Renal pelvis (tissue), 4 donors: ENCODE data around the gene MGAT3. TPM values are rescaled to one million over a fixed set of nuclear protein-coding genes. Genes with fewer than 3 reads are reported as not detected.
A peak's percentile ranks its signal among the peaks of the same experiment; 100 is the strongest.
"Not testable (repeated sequence)": the region's sequence is repeated elsewhere in the genome, so short reads cannot be mapped to it uniquely, and the experiment has no call there.

Experiments
- DNase-seq: peaks from one replicate; pipeline ENCODE4 v3.0.0-alpha.2; 2013
- polyA plus RNA-seq, 3 donors: library from polyadenylated mRNA; unstranded; fragments of 120-200 nt; gene quantifications; one replicate each; pipeline ENCODE4 v1.2.1, GENCODE V29; 2013; ENCODE audit not compliant: insufficient read length in 3 of 3

Gene MGAT3
- polyA plus RNA-seq, 3 donors, result 31.2 to 32.6 (median 31.3) TPM

DNA sequence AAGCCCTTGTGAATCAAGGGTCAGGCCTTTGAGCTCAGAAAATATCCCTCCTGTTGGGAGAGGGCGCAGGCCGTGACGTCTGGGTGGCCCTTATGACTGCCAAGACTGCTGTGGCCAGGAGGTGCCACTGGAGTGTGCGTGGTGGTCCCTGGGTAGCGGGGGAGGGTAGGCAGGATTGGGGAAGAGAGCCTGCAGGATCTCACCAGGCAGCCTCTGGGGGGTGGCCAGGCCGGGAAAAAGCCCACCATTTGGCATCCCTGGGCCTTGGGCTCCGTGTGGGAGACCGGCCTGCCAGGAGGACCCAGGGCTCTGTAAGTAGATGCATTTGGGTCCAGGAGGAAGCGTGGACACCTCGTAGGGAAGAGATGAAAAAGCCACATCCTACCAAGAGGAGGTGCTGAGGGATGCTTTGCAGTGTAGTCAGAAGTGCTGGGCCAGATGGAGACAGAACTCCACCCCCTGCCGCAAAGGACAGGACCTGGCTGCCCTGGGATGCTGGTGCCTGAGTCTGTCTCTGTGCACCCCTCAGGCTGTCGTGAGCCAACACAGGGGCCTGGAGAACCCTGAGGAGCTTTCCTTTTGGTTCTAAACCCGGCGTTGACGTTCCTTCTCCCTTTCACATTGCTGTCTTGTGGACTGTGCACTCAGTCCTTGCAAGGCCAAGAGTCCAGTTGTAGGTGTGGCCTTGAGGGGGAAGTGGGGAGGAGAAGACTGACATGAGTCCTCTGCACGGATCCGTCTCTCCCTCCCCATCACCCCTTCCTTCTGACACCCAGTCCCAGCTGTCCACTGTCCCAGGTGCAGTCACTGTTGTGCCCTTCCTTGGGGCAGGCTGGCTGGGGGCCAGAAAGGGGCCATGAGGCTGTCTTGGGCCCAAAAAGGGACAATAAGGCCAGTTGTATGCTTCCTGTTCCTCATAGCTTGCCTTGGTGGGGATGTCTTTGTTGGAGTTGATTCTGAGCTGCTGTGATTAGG lies 32.6 kb downstream of the MGAT3 start:
- no peak for DNase-seq

- no peak for DNase-seq
These were observed 33.5 kb downstream of the MGAT3 start for GRCh38 chr22:39490135-39490798.

DNA sequence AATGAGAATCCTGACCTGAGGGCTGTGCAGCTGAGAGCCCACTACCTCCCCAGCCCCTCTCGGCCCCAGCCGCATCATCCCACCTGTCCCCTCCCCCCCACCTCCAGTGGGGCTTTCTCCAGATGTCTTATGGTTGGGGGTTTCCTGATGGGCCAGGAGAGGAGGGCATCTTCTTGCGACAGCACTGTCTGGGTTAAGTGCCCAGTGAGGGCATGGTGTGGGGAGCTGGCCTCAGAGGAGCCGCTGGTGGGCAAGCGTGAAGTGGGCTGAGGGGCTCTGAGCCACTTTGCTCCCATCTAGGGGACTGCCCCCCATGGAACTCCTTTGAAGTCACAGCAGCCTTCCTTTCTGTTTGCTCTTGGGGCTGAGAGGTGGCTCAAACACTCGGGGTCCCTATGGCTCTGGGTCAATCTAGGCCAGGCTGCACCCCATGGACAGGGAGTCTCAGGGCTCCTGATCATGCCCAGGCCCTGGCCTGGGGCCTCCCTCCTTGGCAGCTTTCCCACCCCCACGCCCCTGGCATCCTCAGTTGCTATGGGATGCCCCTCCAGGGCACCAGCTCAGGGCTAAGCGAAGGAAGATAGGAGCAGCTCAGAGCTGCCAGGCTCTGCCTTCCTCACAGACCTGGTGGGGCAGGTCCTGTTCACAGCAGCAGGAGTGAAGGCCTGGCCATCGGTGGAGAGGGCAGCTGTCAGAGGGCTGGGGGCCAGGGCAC lies 34.3 kb downstream of the MGAT3 start:
- DNase-seq, result no peak

DNA sequence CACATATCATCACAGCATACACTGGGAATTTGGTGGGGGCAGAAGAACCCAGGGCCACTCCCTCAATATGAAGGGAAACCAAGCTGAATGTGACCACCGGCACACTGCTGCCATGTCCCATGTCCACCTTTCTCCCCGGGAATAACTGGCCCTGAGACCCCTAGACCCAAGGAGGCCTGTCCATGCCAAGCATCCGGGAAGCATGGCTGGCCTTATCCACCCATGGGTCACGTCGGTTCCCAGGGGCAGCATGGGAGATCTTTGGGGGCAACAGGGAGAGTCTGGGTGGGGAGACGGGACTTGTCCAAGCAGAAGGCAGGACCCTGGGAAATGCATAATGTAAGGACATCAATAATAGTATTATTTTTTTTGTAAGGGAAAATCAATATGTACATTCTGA lies 34.9 kb downstream of the MGAT3 start:
- no peak for DNase-seq

DNA sequence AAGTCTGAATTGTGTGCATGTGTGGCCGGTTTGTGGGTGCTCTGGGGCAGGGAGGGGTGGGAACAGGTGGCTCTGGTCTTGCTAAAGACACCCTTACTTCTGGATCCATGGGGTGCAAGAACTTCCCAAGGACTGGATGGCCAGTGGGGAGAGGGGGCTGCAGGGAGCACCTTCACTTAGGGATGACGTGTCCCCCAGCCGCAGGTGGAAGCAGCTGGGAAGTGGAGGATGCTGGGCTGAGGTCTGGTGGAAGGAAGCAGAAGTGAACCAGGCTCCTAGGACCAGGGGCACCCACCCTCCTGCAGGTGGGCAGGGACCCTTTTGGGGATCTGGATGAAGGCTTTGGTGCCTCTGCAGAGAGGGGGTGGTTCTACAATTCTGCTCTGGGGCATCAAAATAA lies 35.4 kb downstream of the MGAT3 start:
- no peak for DNase-seq

- DNase-seq, result no peak
These were observed 36.9 kb downstream of the MGAT3 start for GRCh38 chr22:39493759-39494158.

DNA sequence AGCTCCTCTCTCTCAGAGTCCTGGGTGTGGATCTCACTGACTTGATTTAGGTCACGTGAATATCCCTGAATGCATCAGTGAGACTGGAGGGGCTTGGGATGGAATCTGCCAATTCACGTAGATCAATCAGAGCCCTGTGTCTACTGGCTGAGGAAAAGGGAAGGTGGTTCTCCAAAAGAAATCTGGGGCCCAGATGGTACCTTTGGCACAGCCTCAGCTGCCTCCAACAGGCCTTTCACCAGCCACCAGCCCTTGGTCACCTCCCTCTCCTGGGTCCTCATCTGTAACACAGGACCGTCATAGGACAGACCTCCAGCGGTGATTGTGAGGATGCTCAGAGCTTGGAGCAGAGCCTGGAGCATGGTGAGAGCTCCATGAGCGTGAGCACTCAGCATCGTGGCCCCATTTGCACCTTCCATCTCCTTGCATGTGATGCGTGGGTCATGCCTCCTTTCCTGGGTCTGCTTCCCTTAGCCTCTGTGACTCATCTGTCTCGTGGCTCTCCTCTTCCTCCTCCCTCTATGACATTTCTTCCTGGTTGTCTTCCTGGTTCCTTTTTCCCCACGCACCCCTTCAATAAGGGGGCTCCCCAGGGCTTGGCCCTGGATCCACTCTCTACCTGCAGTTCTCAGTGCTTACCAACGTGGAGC lies 37.8 kb downstream of the MGAT3 start:
- no peak for DNase-seq

GRCh38 chr22:39496131-39496838 lies 39.5 kb downstream of the MGAT3 start:
- peak; percentile 74 for DNase-seq

DNA sequence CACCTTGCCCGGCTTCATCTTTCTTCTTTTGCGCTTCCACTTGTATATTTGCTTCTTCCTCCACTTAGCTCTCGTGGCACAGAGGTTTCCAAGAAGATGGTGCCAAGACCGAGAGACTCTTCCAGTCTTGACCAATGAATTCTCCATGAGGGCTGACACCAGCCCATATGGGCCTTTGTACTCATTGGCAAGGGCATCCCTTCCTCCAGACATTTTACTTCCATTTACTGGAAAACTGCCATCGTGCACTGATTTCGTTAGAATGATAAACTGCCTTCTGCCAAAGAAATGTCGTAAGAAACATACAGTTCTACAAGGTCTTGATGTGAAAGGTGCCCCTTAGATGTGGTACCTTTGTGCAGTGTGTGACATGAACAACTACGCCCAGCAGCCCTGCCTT lies 40.6 kb downstream of the MGAT3 start:
- DNase-seq, result no peak

DNA sequence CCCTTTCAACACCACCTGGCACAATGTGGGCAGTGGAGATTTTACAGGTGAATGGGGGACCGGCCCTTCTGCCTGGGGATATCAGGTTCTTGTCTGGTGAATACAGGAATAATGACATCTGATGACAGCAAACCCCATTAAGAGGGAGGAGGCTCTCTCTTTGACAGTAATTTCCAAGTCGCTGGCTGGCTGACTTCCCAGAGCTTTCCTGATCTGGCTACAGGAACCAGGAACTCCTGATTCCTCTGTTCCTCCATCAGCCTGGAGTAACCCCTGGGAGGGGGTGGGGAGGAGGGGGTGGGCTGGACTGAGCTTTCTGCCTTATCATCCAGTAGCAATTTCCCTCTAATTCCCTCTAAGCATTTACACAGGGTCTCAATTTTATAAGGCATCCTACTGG lies 41.6 kb downstream of the MGAT3 start:
- no peak for DNase-seq

- DNase-seq, result no peak
These were observed 42.0 kb downstream of the MGAT3 start for GRCh38 chr22:39498802-39499201.

- DNase-seq, result no peak
These were observed 43.3 kb downstream of the MGAT3 start for GRCh38 chr22:39500101-39500500.

DNA sequence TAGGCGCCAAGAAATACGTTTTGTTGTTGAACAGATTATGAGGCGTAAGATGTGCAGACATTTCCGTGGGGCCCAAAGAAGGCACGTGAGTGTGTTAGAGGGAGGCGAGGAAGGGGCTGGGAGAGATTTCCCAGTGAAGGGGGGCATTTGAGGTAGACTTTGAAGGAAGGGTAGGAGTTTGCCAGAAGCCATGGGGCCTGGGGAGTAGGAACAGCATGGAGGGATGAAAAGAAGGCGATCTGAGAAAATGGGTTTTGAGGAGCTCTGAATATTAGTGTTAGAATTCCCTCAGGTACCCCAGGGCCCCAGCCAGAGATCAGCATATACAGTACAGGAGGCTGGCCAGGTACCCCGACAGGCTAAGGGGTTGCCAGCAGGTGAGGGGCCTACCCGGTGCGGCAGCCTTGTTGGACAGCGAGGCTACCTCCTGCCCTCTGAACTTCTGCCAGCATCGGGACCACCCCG lies 44.9 kb downstream of the MGAT3 start:
- DNase-seq, result no peak

DNA sequence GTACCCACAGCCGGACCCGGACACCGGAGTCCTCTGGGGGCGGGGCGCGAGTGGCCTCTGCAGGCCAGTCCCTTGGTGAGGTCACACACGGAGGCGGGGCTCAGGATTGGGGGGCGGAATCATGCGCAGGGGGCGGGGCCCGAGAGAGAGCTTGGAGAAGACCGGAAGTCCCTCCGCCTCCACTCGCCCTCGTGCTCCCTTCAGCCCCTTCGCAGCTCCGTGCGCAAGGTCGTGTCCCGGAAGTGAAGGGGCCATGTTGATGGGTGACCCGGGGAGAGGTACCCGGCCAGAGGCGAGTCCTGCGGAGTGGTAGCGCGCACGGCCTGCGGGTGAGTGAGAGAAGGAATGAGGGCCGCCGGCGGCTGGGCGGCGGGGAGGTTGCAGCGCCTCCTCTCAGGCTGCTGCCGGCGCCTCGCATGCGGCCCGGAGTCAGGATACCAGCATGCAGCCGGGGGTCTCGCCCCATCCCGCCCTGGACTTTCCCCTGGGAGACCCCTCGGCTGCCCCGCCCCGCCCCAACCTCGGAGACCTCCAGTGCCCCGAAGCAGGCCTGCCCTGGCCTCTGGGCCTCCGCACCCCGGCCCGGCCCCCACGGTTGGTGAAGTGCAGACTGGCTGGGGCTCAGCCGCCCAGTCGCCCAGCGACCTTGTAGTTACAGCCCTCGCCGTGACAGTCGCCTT lies 45.4 kb downstream of the MGAT3 start, which contains the start of gene MIEF1:
TSS of gene MIEF1 (plus strand) at position 182 of the 680 bp plus-strand sequence. CDS start 9,005 bp downstream, outside the sequence.
- peak; percentile 97 for DNase-seq

DNA sequence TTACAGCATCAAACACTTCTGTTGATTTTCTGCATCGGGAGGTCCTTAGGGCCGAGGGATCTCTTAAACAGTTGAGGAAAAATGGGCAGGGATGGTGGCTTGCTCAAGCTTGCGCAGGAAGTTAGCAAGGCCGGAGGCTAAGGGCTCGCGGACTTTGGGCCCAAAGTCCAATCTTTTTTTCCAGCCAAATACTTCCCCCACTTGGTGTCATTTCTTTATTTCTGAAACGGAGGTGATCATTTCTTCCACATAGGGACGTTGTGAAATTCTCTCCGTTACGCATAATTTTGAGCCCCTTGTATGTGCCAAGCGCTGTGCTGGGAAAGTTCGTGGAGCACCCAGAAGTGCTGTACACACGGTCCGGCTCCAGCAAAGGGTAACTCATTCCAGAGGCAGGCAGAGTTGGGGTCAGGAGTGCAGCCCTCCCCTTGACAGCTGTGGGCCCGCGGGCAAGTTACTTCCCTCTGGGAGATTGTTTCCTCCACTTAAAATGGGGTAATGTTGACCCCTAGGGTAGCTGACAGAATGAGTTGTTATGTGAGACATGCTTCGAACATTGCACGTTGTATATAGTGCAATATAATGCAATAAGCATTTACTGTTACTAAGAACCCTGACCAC lies 46.1 kb downstream of the MGAT3 start:
- DNase-seq, result no peak

GRCh38 chr22:39503630-39504029 lies 46.8 kb downstream of the MGAT3 start:
- DNase-seq, result no peak

DNA sequence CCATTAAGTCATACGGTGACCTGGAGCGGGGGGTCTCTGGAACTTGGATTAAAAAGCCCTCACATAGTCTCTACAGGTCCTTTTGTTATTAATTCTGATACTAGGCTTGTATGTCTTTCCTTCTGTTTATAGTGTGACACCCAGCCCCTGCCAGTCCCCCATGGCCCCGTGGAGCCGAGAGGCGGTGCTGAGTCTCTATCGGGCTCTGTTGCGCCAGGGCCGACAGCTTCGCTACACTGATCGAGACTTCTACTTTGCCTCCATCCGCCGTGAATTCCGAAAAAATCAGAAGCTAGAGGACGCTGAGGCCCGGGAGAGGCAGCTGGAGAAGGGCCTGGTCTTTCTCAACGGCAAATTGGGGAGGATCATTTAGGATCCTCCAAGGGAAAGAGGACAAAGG lies 47.3 kb downstream of the MGAT3 start:
- no peak for DNase-seq

GRCh38 chr22:39507021-39507420 lies 50.2 kb downstream of the MGAT3 start:
- not testable (repeated sequence) for DNase-seq

GRCh38 chr22:39508393-39508792 lies 51.6 kb downstream of the MGAT3 start:
- no peak for DNase-seq
